Activated CD4-positive, alpha-beta T cell treated with anti-CD3 and anti-CD28 coated beads, Interleukin-10, Interleukin-2, amounts not matched to agents 100 ng/mL and 50 ng/mL, durations not matched to agents 16 hours and 8 hours (primary cell): ENCODE measurements around the gene FAM3B.

Experiments
- DNase-seq: peaks from one replicate; pipeline ENCODE4 v3.0.0-alpha.2; 2020

Gene FAM3B

GRCh38 chr21:41369920-41370839 lies 53.6 kb downstream of the FAM3B start:
- DNase-seq, result peak; percentile 40

GRCh38 chr21:41370840-41371684 lies 54.5 kb downstream of the FAM3B start:
- no peak for DNase-seq

GRCh38 chr21:41371685-41372030 lies 55.1 kb downstream of the FAM3B start:
- DNase-seq, result no peak

GRCh38 chr21:41373253-41373652 lies 56.7 kb downstream of the FAM3B start:
- DNase-seq, result no peak

- DNase-seq, result no peak
These were observed 57.2 kb downstream of the FAM3B start for GRCh38 chr21:41373763-41374162.

- DNase-seq, result no peak
These were observed 57.6 kb downstream of the FAM3B start for GRCh38 chr21:41374177-41374712.

- DNase-seq, result peak; percentile 48
These were observed 58.4 kb downstream of the FAM3B start for GRCh38 chr21:41374867-41375533.

- DNase-seq, result no peak
These were observed 59.3 kb downstream of the FAM3B start for GRCh38 chr21:41375875-41376274.

GRCh38 chr21:41377715-41378114 lies 61.1 kb downstream of the FAM3B start:
- no peak for DNase-seq

GRCh38 chr21:41378849-41379248 lies 62.2 kb downstream of the FAM3B start:
- DNase-seq, result no peak

GRCh38 chr21:41379901-41380300 lies 63.3 kb downstream of the FAM3B start:
- no peak for DNase-seq

- DNase-seq, result no peak
These were observed 65.1 kb downstream of the FAM3B start for GRCh38 chr21:41381731-41382130.

GRCh38 chr21:41387042-41387819 lies 70.6 kb downstream of the FAM3B start:
- DNase-seq, result no peak

- DNase-seq, result no peak
These were observed 71.2 kb downstream of the FAM3B start for GRCh38 chr21:41387824-41388223.

GRCh38 chr21:41388259-41388658 lies 71.7 kb downstream of the FAM3B start:
- DNase-seq, result no peak

GRCh38 chr21:41390043-41390639 lies 73.5 kb downstream of the FAM3B start:
- DNase-seq, result no peak

GRCh38 chr21:41393876-41394465 lies 77.4 kb downstream of the FAM3B start:
- no peak for DNase-seq

GRCh38 chr21:41396558-41397075 lies 80.0 kb downstream of the FAM3B start:
- no peak for DNase-seq

GRCh38 chr21:41397471-41397891 lies 80.9 kb downstream of the FAM3B start:
- DNase-seq, result no peak

GRCh38 chr21:41398251-41398650 lies 81.7 kb downstream of the FAM3B start:
- DNase-seq, result no peak

- DNase-seq, result no peak
These were observed 82.2 kb downstream of the FAM3B start for GRCh38 chr21:41398831-41399230.
